Measurements from ENCODE around the gene MAPK1. TPM values are rescaled to one million over a fixed set of nuclear protein-coding genes. Genes with fewer than 3 reads are reported as not detected.

Gene MAPK1
- total and polyA plus RNA-seq, 9 of the 15 experiments (the other 6 are each of a cell fraction or from before 2014, with no cell fraction given) = 46.3 to 575 (median 283) TPM

GRCh38 chr22:21779444-21779843 is 88.0 kb downstream of the MAPK1 start (continued):
- TF ChIP-seq MGA (IDR thresholded peaks at IDR 0.05) (no peak), NEUROD1 (IDR thresholded peaks at IDR 0.05; ENCODE audit: borderline replicate concordance, low read depth, low read length, partially characterized antibody) (no peak), GABPA (tag; conservative IDR thresholded peaks at IDR 0.05; ENCODE audit: low read depth) (0 out of 2 replicates have a peak, but pooled peaks have one; percentile 5), HDGF (IDR thresholded peaks at IDR 0.05) (no peak), POLR2AphosphoS2 (IDR thresholded peaks at IDR 0.05; ENCODE audit: low read length) (peak; percentile 68; the same call in 1 of the 2 replicates), CTCF (IDR thresholded peaks at IDR 0.05 in 2 of 3, conservative IDR thresholded peaks at IDR 0.05 in 1 of 3; ENCODE audit: insufficient read depth in 2 of 3, low read depth in 1 of 3, low read length in 3 of 3) (no peak)
